NT2/D1 (cell line): Measurements from ENCODE around the gene ACTG2.

Experiments used
- SUZ12 ChIP-seq: IDR thresholded peaks from 2 replicates; pipeline ENCODE4 v1.6.1; 2011; ENCODE audit not compliant: insufficient read length, insufficient read depth; ENCODE audit errors: extremely low read depth
- YY1 ChIP-seq: IDR thresholded peaks from 2 replicates; pipeline ENCODE4 v1.6.1; 2011; ENCODE audit not compliant: insufficient read length, insufficient read depth
- ZNF274 ChIP-seq: IDR thresholded peaks from 2 replicates; pipeline ENCODE4 v1.6.1; 2011; ENCODE audit warnings: mild to moderate bottlenecking, low read depth, low read length

GRCh38 chr2:73952499-73953446 lies 60.0 kb downstream of the ACTG2 start:
- no peak for TF ChIP-seq SUZ12
- no peak for TF ChIP-seq YY1
- TF ChIP-seq ZNF274 = no peak
